Measurements from ENCODE around the gene ATP8A2. TPM values are rescaled to one million over a fixed set of nuclear protein-coding genes. Genes with fewer than 3 reads are reported as not detected.

Gene ATP8A2
- total RNA-seq, 2 experiments from 2014 or later, result 0.92 to 0.94 TPM

DNA sequence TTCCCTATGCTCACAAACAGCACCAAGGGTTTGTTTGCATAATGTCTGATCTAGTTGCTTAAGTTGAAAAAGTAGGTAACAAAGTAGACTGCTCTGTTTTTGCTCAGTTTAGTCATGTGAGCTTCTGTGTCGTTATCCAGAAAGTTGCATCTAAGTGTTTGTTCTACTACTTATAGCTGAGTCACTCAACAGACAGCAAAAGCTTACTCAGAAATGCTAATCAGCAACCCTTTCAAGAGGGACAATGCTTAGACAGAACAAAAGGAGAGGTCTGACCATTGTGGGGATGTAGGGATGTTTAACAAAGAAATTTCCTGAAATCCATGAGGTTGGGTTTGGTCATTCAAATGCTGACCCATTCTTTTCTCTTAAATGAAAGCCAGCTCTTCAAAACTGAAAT, 106.4 kb downstream of the ATP8A2 start:
- CTCF ChIA-PET, result no interaction called here
- Mint-ChIP-seq H3K4me1 (ENCODE audit: low read depth) (no peaks in the 10 kb centered on the region), H3K9me3 (peaks cover 4% of the 10 kb centered on the region), H3K36me3 (ENCODE audit: low read depth) (no peaks in the 10 kb centered on the region), H3K4me3 (no peak overlapping the region), H3K27ac (no peak overlapping the region), H3K27me3 (peaks cover 5% of the 10 kb centered on the region)
- no peak for TF ChIP-seq CTCF (IDR thresholded peaks at IDR 0.05)
- no peak for ATAC-seq
- POLR2A ChIA-PET, result interaction anchor here (0.6 kb wide), 1 partner anchor 119 kb away, joined by 3 read pairs; no protein-coding TSS in a partner anchor
- DNase-seq, result no peak
- intact Hi-C loops (cut with micrococcal nuclease), result no loop called here

- DNase-seq (no peak), ATAC-seq (no peak)
- Mint-ChIP-seq H3K4me1 (ENCODE audit: low read depth) (no peaks in the 10 kb centered on the region), H3K27ac (no peak overlapping the region), H3K36me3 (ENCODE audit: low read depth) (no peaks in the 10 kb centered on the region), H3K9me3 (no peaks in the 10 kb centered on the region), H3K27me3 (peaks cover 8% of the 10 kb centered on the region), H3K4me3 (no peak overlapping the region)
- ChIA-PET POLR2A (no interaction called here), CTCF (no interaction called here)
- intact Hi-C loops (cut with micrococcal nuclease), result no loop called here
- no peak for TF ChIP-seq CTCF (IDR thresholded peaks at IDR 0.05)
Measured at GRCh38 chr13:25489238-25489637, 117.5 kb downstream of the ATP8A2 start.

DNA sequence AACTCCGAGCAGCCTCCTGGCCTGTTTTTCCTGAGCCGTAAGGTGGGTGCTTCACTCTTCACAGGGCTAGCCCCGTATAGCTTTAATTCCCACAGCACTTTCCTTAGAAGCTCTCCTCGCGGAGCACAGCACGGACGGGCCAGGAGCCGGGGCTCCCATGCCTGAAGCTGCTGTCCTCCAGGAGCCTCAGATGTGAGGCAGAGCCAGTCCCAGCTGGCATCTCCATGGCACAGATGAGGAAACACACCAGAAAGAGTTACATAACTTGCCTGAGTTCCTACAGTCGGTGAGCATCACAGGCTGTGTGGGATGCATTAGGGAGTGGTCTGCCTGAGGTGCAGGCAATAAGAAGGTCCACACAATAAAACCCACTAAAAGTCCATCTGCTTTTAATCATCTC, 118.5 kb downstream of the ATP8A2 start:
- H3K27me3 Mint-ChIP-seq, result peaks cover 8% of the 10 kb centered on the region
- H3K9me3 Mint-ChIP-seq, result no peaks in the 10 kb centered on the region
- ChIA-PET POLR2A (no interaction called here), CTCF (no interaction called here)
- no peaks in the 10 kb centered on the region for H3K36me3 Mint-ChIP-seq (ENCODE audit: low read depth)
- ATAC-seq (no peak), DNase-seq (no peak)
- H3K4me3 Mint-ChIP-seq, result no peak overlapping the region
- no peak for TF ChIP-seq CTCF (IDR thresholded peaks at IDR 0.05)
- no peaks in the 10 kb centered on the region for H3K4me1 Mint-ChIP-seq (ENCODE audit: low read depth)
- H3K27ac Mint-ChIP-seq, result no peak overlapping the region
- intact Hi-C loops (cut with micrococcal nuclease), result no loop called here

DNA sequence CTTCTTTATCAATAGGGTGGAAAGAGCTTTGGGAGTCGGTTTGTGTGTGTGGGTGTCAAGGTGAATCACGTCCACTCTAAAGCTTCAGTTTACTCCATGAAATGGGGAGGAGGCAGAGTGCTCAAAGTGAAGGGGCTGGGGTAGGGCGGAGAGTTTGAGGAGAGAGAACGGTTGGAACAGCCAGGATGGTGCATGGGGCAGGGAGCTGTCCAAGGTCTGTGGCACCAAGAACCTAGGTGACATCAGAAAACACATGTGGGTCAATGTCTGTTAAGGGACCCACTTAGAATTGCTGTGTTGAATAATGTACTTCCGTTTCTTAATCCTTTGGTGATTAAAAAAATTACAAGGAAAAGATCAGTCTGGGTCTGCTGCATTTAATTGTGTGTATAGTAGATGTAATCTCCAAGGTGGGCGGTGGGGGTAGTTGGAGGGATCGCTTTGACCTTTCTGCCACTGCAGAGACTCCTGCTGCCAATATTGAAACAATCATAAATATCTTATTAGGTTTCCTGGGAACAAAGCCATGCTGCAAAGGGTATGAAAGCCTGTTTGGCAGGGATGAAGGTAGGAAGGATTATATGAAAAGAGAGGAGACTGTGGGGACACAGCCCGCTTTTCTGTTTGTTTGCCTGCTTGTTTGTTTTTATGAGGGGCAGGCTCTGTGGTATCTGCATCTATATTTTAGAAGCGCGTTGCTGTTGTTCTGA, 122.3 kb downstream of the ATP8A2 start:
- CTCF ChIA-PET, result interaction anchor here (0.7 kb wide), 1 partner anchor 16 kb away, joined by 4 read pairs; no protein-coding TSS in a partner anchor
- intact Hi-C loops (cut with micrococcal nuclease), result no loop called here
- H3K27me3 Mint-ChIP-seq, result peaks cover 6% of the 10 kb centered on the region
- H3K4me3 Mint-ChIP-seq, result no peak overlapping the region
- no peaks in the 10 kb centered on the region for H3K9me3 Mint-ChIP-seq
- no peak for TF ChIP-seq CTCF (IDR thresholded peaks at IDR 0.05)
- POLR2A ChIA-PET, result no interaction called here
- no peak for ATAC-seq
- H3K27ac Mint-ChIP-seq, result no peak overlapping the region
- no peak for DNase-seq
- no peaks in the 10 kb centered on the region for H3K4me1 Mint-ChIP-seq (ENCODE audit: low read depth)
- no peaks in the 10 kb centered on the region for H3K36me3 Mint-ChIP-seq (ENCODE audit: low read depth)

DNA sequence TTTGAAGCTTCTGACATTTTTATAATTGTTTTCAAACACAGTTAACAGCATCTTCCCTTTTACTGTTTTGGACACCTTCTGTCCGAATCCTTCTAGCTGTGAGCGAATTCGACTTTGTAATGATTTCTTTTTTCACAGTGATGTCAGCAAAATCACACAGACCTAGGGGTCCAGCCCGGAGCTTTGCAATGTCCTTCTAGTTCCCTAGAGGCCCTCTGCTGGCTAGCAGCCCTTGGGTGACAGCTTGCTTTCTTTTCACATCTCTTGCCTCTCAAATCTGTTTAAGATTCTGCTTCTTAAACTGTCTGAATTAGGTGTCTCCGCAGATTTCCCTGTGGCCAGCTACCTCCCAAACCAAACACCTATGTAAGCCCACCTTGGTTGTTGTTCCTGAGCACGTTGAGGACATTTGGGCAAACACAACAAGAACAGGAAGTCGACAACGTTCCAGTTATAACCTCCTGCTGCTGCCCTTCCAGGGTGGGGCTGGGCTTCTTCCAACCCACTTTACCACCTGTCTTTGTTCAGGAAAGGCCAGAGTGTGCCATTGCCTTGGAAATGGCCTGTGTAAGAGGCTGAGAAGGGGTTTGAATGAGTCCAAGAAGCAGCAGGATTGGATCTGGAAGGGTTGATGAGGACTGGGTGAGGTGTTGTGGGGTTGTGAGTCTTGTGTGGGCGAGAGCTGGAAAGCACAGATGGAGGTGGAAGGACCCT, 123.1 kb downstream of the ATP8A2 start:
- Mint-ChIP-seq H3K27me3 (peaks cover 4% of the 10 kb centered on the region), H3K36me3 (ENCODE audit: low read depth) (no peaks in the 10 kb centered on the region), H3K9me3 (no peaks in the 10 kb centered on the region), H3K27ac (no peak overlapping the region), H3K4me3 (no peak overlapping the region), H3K4me1 (ENCODE audit: low read depth) (no peaks in the 10 kb centered on the region)
- intact Hi-C loops (cut with micrococcal nuclease), result no loop called here
- ChIA-PET CTCF (interaction anchor here (0.7 kb wide), 1 partner anchor 15 kb away, joined by 4 read pairs; no protein-coding TSS in a partner anchor), POLR2A (no interaction called here)
- TF ChIP-seq CTCF (IDR thresholded peaks at IDR 0.05), result no peak
- ATAC-seq (no peak), DNase-seq (no peak)
